Gastrocnemius medialis (tissue), 4 donors: ENCODE results near the gene MEIOB.

Experiments used
- CTCF ChIP-seq, 5 experiments: fragments of 450-650 bp in 3 of 5; fragments of 200-600 bp in 2 of 5; sonication (generic) in 2 of 5; IDR thresholded peaks in 4 of 5; conservative IDR thresholded peaks in 1 of 5; 1 replicate in 4 of 5; 2 replicates in 1 of 5; pipeline ENCODE4 v1.5.1; 2016 to 2019; ENCODE audit warnings: antibody characterized with exemption in 5 of 5, mild to moderate bottlenecking in 3 of 5, moderate library complexity in 3 of 5
- POLR2A ChIP-seq, 2 donors: fragments of 450-650 bp; IDR thresholded peaks; one replicate each; pipeline ENCODE4 v1.6.1; 2017; ENCODE audit warnings: antibody characterized with exemption in 2 of 2, mild to moderate bottlenecking in 2 of 2, moderate library complexity in 2 of 2

GRCh38 chr16:1808691-1809090 lies 63.3 kb downstream of the MEIOB start:
- no peak for TF ChIP-seq CTCF (IDR thresholded peaks at IDR 0.05 in 4 of 5, conservative IDR thresholded peaks at IDR 0.05 in 1 of 5)
- TF ChIP-seq POLR2A (IDR thresholded peaks at IDR 0.05) = no peak
